Measurements from ENCODE around the gene STAT4. TPM values are rescaled to one million over a fixed set of nuclear protein-coding genes. Genes with fewer than 3 reads are reported as not detected.
A peak's percentile ranks its signal among the peaks of the same experiment; 100 is the strongest.

Gene STAT4
- total RNA-seq, 1 experiment from 2014 or later: 0.44 TPM

DNA sequence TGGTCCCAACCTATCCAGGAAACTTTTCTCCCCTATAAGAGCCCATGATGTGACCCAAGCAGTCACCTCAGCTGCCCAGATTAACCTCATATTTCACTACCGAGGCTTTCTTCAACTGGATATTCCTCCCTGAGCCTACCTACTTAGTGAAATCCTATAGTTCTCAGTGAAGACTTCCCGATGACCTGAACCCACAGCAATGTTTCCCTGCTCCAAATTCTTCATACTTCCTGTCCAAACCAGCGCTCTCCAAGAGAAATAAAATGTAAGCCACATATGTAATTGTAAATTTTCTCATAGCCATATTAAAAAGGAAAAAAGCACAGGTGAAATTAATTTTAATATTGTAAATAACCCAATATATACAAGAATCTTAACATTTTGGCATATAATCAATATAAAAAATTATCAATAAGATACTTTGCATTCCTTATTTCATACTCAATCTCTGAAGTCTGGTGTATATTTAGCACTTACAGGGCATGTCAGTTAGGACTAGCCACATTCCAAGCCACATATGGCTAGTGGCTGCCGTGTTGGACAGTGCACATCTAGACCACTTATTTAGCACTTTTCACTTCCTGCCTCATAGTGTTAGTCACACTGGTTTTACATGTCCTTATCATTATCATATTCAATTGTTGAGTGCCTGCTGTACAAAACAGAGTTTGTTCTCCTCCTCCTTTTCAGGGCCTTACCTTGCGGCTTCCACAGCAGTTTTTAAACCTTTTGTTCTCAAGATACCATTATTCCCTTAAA lies 1.9 kb upstream of the STAT4 start:
- Mint-ChIP-seq H3K4me1 (peaks cover 8% of the 10 kb centered on the region), H3K4me3 (no peak overlapping the region), H3K27me3 (ENCODE audit: low read depth) (peaks cover 17% of the 10 kb centered on the region), H3K9me3 (no peaks in the 10 kb centered on the region), H3K36me3 (no peaks in the 10 kb centered on the region), H3K27ac (no peak overlapping the region)
- ChIA-PET CTCF (no interaction called here), POLR2A (no interaction called here)
- DNase-seq (ENCODE audit: low spot score): no peak
- ATAC-seq: no peak
- TF ChIP-seq, protein P1, sequence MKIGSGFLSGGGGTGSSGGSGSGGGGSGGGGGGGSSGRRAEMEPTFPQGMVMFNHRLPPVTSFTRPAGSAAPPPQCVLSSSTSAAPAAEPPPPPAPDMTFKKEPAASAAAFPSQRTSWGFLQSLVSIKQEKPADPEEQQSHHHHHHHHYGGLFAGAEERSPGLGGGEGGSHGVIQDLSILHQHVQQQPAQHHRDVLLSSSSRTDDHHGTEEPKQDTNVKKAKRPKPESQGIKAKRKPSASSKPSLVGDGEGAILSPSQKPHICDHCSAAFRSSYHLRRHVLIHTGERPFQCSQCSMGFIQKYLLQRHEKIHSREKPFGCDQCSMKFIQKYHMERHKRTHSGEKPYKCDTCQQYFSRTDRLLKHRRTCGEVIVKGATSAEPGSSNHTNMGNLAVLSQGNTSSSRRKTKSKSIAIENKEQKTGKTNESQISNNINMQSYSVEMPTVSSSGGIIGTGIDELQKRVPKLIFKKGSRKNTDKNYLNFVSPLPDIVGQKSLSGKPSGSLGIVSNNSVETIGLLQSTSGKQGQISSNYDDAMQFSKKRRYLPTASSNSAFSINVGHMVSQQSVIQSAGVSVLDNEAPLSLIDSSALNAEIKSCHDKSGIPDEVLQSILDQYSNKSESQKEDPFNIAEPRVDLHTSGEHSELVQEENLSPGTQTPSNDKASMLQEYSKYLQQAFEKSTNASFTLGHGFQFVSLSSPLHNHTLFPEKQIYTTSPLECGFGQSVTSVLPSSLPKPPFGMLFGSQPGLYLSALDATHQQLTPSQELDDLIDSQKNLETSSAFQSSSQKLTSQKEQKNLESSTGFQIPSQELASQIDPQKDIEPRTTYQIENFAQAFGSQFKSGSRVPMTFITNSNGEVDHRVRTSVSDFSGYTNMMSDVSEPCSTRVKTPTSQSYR (CRISPR knock-in tag; IDR thresholded peaks at IDR 0.05): no peak
- TF ChIP-seq, protein P2, sequence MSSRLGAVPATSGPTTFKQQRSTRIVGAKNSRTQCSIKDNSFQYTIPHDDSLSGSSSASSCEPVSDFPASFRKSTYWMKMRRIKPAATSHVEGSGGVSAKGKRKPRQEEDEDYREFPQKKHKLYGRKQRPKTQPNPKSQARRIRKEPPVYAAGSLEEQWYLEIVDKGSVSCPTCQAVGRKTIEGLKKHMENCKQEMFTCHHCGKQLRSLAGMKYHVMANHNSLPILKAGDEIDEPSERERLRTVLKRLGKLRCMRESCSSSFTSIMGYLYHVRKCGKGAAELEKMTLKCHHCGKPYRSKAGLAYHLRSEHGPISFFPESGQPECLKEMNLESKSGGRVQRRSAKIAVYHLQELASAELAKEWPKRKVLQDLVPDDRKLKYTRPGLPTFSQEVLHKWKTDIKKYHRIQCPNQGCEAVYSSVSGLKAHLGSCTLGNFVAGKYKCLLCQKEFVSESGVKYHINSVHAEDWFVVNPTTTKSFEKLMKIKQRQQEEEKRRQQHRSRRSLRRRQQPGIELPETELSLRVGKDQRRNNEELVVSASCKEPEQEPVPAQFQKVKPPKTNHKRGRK (CRISPR knock-in tag; IDR thresholded peaks at IDR 0.05; ENCODE audit: borderline replicate concordance): no peak
- no peak for TF ChIP-seq ATF1 (CRISPR knock-in tag; IDR thresholded peaks at IDR 0.05)
- TF ChIP-seq, protein P3, sequence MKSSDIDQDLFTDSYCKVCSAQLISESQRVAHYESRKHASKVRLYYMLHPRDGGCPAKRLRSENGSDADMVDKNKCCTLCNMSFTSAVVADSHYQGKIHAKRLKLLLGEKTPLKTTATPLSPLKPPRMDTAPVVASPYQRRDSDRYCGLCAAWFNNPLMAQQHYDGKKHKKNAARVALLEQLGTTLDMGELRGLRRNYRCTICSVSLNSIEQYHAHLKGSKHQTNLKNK (CRISPR knock-in tag; IDR thresholded peaks at IDR 0.05): no peak
- TF ChIP-seq ZNF423 (CRISPR knock-in tag; IDR thresholded peaks at IDR 0.05): no peak
- no peak for TF ChIP-seq TCF7 (CRISPR knock-in tag; IDR thresholded peaks at IDR 0.05; ENCODE audit: low read depth)
- no peak for TF ChIP-seq MXD4 (CRISPR knock-in tag; IDR thresholded peaks at IDR 0.05; ENCODE audit: borderline replicate concordance)
- no peak for TF ChIP-seq ZNF396 (CRISPR knock-in tag; IDR thresholded peaks at IDR 0.05; ENCODE audit: borderline replicate concordance)
- TF ChIP-seq SMAD4 (CRISPR knock-in tag; IDR thresholded peaks at IDR 0.05): no peak
- TF ChIP-seq, protein P4, sequence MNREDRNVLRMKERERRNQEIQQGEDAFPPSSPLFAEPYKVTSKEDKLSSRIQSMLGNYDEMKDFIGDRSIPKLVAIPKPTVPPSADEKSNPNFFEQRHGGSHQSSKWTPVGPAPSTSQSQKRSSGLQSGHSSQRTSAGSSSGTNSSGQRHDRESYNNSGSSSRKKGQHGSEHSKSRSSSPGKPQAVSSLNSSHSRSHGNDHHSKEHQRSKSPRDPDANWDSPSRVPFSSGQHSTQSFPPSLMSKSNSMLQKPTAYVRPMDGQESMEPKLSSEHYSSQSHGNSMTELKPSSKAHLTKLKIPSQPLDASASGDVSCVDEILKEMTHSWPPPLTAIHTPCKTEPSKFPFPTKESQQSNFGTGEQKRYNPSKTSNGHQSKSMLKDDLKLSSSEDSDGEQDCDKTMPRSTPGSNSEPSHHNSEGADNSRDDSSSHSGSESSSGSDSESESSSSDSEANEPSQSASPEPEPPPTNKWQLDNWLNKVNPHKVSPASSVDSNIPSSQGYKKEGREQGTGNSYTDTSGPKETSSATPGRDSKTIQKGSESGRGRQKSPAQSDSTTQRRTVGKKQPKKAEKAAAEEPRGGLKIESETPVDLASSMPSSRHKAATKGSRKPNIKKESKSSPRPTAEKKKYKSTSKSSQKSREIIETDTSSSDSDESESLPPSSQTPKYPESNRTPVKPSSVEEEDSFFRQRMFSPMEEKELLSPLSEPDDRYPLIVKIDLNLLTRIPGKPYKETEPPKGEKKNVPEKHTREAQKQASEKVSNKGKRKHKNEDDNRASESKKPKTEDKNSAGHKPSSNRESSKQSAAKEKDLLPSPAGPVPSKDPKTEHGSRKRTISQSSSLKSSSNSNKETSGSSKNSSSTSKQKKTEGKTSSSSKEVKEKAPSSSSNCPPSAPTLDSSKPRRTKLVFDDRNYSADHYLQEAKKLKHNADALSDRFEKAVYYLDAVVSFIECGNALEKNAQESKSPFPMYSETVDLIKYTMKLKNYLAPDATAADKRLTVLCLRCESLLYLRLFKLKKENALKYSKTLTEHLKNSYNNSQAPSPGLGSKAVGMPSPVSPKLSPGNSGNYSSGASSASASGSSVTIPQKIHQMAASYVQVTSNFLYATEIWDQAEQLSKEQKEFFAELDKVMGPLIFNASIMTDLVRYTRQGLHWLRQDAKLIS (CRISPR knock-in tag; IDR thresholded peaks at IDR 0.05; ENCODE audit: borderline replicate concordance): no peak
- TF ChIP-seq ESRRA (CRISPR knock-in tag; IDR thresholded peaks at IDR 0.05; ENCODE audit: borderline replicate concordance): no peak

DNA sequence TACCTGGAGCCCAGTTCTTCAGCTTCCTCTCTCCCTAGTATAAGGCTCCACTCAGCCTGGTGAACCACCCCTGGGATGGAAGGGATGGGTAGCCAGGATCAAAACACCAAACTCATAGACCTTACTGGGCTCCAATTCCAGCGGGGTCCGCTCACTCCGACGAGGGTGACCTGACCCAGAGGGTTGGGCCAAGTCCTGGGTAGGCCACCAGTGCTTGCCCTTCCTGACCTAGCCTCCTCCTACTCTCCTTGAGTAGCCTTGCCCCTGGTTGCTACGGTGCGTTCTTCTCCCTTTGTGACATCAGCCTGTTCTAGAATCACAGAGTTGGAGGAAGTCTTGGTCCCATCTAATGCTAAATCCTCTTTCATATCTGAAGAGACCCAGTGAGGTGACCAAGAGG lies 537 bp upstream of the STAT4 start:
- DNase-seq (ENCODE audit: low spot score): peak; percentile 19
- no peak for TF ChIP-seq GRHL2 (CRISPR knock-in tag; IDR thresholded peaks at IDR 0.05; ENCODE audit: insufficient replicate concordance, severe bottlenecking)
- TF ChIP-seq, protein P5, sequence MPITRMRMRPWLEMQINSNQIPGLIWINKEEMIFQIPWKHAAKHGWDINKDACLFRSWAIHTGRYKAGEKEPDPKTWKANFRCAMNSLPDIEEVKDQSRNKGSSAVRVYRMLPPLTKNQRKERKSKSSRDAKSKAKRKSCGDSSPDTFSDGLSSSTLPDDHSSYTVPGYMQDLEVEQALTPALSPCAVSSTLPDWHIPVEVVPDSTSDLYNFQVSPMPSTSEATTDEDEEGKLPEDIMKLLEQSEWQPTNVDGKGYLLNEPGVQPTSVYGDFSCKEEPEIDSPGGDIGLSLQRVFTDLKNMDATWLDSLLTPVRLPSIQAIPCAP (CRISPR knock-in tag; IDR thresholded peaks at IDR 0.05): no peak
- no peak for TF ChIP-seq OVOL2 (CRISPR knock-in tag; IDR thresholded peaks at IDR 0.05; ENCODE audit: borderline replicate concordance)
- TF ChIP-seq PRRX2 (CRISPR knock-in tag; IDR thresholded peaks at IDR 0.05): no peak
- TF ChIP-seq, protein P6, sequence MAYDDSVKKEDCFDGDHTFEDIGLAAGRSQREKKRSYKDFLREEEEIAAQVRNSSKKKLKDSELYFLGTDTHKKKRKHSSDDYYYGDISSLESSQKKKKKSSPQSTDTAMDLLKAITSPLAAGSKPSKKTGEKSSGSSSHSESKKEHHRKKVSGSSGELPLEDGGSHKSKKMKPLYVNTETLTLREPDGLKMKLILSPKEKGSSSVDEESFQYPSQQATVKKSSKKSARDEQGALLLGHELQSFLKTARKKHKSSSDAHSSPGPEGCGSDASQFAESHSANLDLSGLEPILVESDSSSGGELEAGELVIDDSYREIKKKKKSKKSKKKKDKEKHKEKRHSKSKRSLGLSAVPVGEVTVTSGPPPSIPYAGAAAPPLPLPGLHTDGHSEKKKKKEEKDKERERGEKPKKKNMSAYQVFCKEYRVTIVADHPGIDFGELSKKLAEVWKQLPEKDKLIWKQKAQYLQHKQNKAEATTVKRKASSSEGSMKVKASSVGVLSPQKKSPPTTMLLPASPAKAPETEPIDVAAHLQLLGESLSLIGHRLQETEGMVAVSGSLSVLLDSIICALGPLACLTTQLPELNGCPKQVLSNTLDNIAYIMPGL (CRISPR knock-in tag; IDR thresholded peaks at IDR 0.05): no peak
- TF ChIP-seq, protein P7, sequence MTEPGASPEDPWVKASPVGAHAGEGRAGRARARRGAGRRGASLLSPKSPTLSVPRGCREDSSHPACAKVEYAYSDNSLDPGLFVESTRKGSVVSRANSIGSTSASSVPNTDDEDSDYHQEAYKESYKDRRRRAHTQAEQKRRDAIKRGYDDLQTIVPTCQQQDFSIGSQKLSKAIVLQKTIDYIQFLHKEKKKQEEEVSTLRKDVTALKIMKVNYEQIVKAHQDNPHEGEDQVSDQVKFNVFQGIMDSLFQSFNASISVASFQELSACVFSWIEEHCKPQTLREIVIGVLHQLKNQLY (CRISPR knock-in tag; IDR thresholded peaks at IDR 0.05): no peak

More for the DNA sequence above, 537 bp upstream of the STAT4 start:
- CTCF ChIA-PET: interaction anchor here (2.0 kb wide), 1 partner anchor 100 kb away, joined by 21 read pairs; no protein-coding TSS in a partner anchor
- H3K27ac Mint-ChIP-seq: no peak overlapping the region
- no peaks in the 10 kb centered on the region for H3K36me3 Mint-ChIP-seq
- peak; percentile 51 for ATAC-seq
- POLR2A ChIA-PET: interaction anchor here (1.1 kb wide), 1 partner anchor 95 kb away, joined by 4 read pairs; no protein-coding TSS in a partner anchor
- H3K4me1 Mint-ChIP-seq: peaks cover 8% of the 10 kb centered on the region
- no peaks in the 10 kb centered on the region for H3K9me3 Mint-ChIP-seq
- peak overlapping the region; percentile 74 for H3K4me3 Mint-ChIP-seq
- peaks cover 17% of the 10 kb centered on the region for H3K27me3 Mint-ChIP-seq (ENCODE audit: low read depth)
